Nucleus accumbens (tissue), 56 donors: ENCODE data around the gene RCAN3.
"Not testable (repeated sequence)": the region's sequence is repeated elsewhere in the genome, so short reads cannot be mapped to it uniquely, and the experiment has no call there.

ENCODE experiments used
- DNase-seq, 56 donors: peaks; one replicate each; lab custom pipeline; 2025; lab: John Stamatoyannopoulos, UW

Gene RCAN3

GRCh38 chr1:24484199-24484598 is 18.4 kb upstream of the RCAN3 start:
- DNase-seq: no peak

GRCh38 chr1:24486331-24487065 is 16.1 kb upstream of the RCAN3 start:
- DNase-seq: no peak

- no peak for DNase-seq
Observed at GRCh38 chr1:24487455-24487854, 15.2 kb upstream of the RCAN3 start.

- DNase-seq: peak in 7 of 56 donors; percentile 9 to 60 (median 20)
Observed at GRCh38 chr1:24488159-24488558, 14.5 kb upstream of the RCAN3 start.

- no peak for DNase-seq
Observed at GRCh38 chr1:24489674-24490073, 13.0 kb upstream of the RCAN3 start.

- no peak for DNase-seq
Observed at GRCh38 chr1:24490101-24490781, 12.4 kb upstream of the RCAN3 start.

- DNase-seq: no peak
Observed at GRCh38 chr1:24491577-24492360, 10.9 kb upstream of the RCAN3 start.

- DNase-seq: not testable (repeated sequence)
Observed at GRCh38 chr1:24492935-24493334, 9.7 kb upstream of the RCAN3 start.

- DNase-seq: no peak
Observed at GRCh38 chr1:24493785-24494184, 8.9 kb upstream of the RCAN3 start.

- no peak for DNase-seq
Observed at GRCh38 chr1:24498589-24498988, 4.0 kb upstream of the RCAN3 start.

GRCh38 chr1:24500448-24501048 is 2.1 kb upstream of the RCAN3 start:
- DNase-seq: no peak

- DNase-seq: peak in 3 of 56 donors; percentile 8 to 11 (median 9)
Observed at GRCh38 chr1:24501371-24502064, 1.1 kb upstream of the RCAN3 start.

- peak in 34 of 56 donors; percentile 8 to 74 (median 56) for DNase-seq
Observed at GRCh38 chr1:24502065-24502708, 449 bp upstream of the RCAN3 start.

- DNase-seq: peak in 7 of 56 donors; percentile 5 to 56 (median 21)
Observed at GRCh38 chr1:24503059-24503751, 569 bp downstream of the RCAN3 start.

GRCh38 chr1:24503870-24504523 is 1.4 kb downstream of the RCAN3 start:
- DNase-seq: no peak

GRCh38 chr1:24504560-24504959 is 1.9 kb downstream of the RCAN3 start:
- no peak for DNase-seq

- peak in 2 of 56 donors; percentile 3 to 4 for DNase-seq
Observed at GRCh38 chr1:24505816-24506215, 3.2 kb downstream of the RCAN3 start.

- DNase-seq: no peak
Observed at GRCh38 chr1:24506691-24507381, 4.2 kb downstream of the RCAN3 start.
